COLO668 (cell line): ENCODE measurements around the gene COMMD7.
"Not testable (repeated sequence)": the region's sequence is repeated elsewhere in the genome, so short reads cannot be mapped to it uniquely, and the experiment has no call there.

Experiments
- DNase-seq: peaks from one replicate; lab custom pipeline; 2025; ENCODE audit not compliant: unreplicated experiment; lab: John Stamatoyannopoulos, UW

The COMMD7 gene

GRCh38 chr20:32767418-32768198 lies 24.3 kb upstream of the COMMD7 start:
- no peak for DNase-seq

GRCh38 chr20:32765230-32765875 lies 22.1 kb upstream of the COMMD7 start:
- DNase-seq: not testable (repeated sequence)

GRCh38 chr20:32764005-32764960 lies 21.0 kb upstream of the COMMD7 start:
- no peak for DNase-seq

- peak; percentile 63 for DNase-seq
Observed at GRCh38 chr20:32763202-32764004, 20.1 kb upstream of the COMMD7 start.

GRCh38 chr20:32762754-32763201 lies 19.5 kb upstream of the COMMD7 start:
- DNase-seq: peak; percentile 55

GRCh38 chr20:32761831-32762753 lies 18.8 kb upstream of the COMMD7 start, which contains the start of gene DNMT3B:
TSS of gene DNMT3B (plus strand) at chr20:32762385. CDS start at chr20:32780324, 17,939 bp downstream.
- DNase-seq: peak; percentile 88

GRCh38 chr20:32761417-32761830 lies 18.2 kb upstream of the COMMD7 start:
- DNase-seq: no peak

GRCh38 chr20:32756156-32756555 lies 12.9 kb upstream of the COMMD7 start:
- no peak for DNase-seq

- DNase-seq: no peak
Observed at GRCh38 chr20:32753731-32754130, 10.5 kb upstream of the COMMD7 start.

- DNase-seq: no peak
Observed at GRCh38 chr20:32752458-32753250, 9.4 kb upstream of the COMMD7 start.

- no peak for DNase-seq
Observed at GRCh38 chr20:32751702-32752457, 8.6 kb upstream of the COMMD7 start.

GRCh38 chr20:32751293-32751692 lies 8.0 kb upstream of the COMMD7 start:
- DNase-seq: no peak

GRCh38 chr20:32749914-32750637 lies 6.8 kb upstream of the COMMD7 start:
- no peak for DNase-seq

GRCh38 chr20:32742322-32743236 lies 688 bp downstream of the COMMD7 start:
- no peak for DNase-seq

- DNase-seq: no peak
Observed at GRCh38 chr20:32741151-32741550, 2.1 kb downstream of the COMMD7 start.
